BE2C (cell line): ENCODE data around the gene UBE2V1.

Experiments
- DNase-seq: peaks from one replicate; pipeline ENCODE4 v3.0.0-alpha.2; 2020
- H3K27me3 ChIP-seq: fragments of 250-450 bp; sonication (Bioruptor Pico); 2 replicates; pipeline ENCODE4 v1.5.1; 2020; ENCODE audit warnings: mild to moderate bottlenecking
- H3K36me3 ChIP-seq: fragments of 250-450 bp; sonication (Bioruptor Pico); 2 replicates; pipeline ENCODE4 v1.5.1; 2020; ENCODE audit warnings: mild to moderate bottlenecking
- H3K4me1 ChIP-seq: fragments of 250-450 bp; sonication (Bioruptor Pico); 2 replicates; pipeline ENCODE4 v1.5.1; 2020
- H3K4me3 ChIP-seq: 2 replicates; pipeline ENCODE4 v1.5.1; 2011; ENCODE audit warnings: low read depth, low read length
- H3K9me3 ChIP-seq: fragments of 250-450 bp; sonication (Bioruptor Pico); 2 replicates; pipeline ENCODE4 v1.5.1; 2020
- TF ChIP-seq, protein P1 (sequence below): IDR thresholded peaks from 2 replicates; pipeline ENCODE4 v1.5.1; 2012; ENCODE audit warnings: mild to moderate bottlenecking, low read depth, low read length

UBE2V1 gene

DNA sequence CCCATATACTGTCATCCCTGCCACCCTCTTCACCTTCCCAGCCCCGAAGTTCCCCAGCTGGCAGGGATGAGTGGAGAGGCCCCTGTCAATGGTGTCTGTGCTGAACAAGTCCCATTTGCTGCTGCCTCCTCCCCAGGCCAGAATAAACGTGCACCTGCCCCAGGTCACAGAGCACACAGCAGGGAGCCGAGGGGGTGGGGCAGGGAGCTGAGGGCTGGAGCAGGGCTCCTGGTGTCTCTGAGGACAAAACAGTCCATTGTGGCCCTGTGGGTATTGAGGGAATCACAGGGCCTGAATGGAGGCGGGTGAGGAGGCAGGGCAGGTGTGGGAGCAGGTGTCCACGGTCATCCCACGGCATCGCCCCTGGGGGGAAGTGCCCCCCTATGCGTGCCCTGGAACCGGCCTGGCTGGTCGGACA lies 74.4 kb downstream of the UBE2V1 start:
- Histone ChIP-seq H3K27me3 (no peaks in the 10 kb centered on the region), H3K4me1 (peaks cover 15% of the 10 kb centered on the region), H3K36me3 (no peaks in the 10 kb centered on the region), H3K9me3 (no peaks in the 10 kb centered on the region), H3K4me3 (no peak overlapping the region)
- DNase-seq = no peak
- TF ChIP-seq, protein P1, sequence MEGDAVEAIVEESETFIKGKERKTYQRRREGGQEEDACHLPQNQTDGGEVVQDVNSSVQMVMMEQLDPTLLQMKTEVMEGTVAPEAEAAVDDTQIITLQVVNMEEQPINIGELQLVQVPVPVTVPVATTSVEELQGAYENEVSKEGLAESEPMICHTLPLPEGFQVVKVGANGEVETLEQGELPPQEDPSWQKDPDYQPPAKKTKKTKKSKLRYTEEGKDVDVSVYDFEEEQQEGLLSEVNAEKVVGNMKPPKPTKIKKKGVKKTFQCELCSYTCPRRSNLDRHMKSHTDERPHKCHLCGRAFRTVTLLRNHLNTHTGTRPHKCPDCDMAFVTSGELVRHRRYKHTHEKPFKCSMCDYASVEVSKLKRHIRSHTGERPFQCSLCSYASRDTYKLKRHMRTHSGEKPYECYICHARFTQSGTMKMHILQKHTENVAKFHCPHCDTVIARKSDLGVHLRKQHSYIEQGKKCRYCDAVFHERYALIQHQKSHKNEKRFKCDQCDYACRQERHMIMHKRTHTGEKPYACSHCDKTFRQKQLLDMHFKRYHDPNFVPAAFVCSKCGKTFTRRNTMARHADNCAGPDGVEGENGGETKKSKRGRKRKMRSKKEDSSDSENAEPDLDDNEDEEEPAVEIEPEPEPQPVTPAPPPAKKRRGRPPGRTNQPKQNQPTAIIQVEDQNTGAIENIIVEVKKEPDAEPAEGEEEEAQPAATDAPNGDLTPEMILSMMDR = no peak

DNA sequence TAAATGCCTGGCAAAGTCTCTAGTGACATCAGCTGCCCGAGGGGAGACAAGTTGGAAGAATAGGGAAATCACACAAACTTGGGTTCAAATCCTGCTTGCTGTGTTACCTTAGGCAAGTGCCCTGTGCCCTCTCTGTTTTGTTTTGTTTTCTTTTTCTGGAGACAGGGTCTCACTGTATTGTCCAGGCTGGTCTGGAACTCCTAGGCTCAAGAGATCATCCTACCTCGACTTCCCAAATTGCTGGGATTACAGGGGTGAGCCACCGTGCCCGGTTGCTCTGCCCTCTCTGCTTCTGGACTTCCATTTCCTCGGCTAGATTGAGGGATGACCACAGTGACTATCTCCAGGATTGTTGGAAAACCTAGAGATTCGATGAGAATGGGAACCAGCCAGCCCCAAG lies 74.8 kb downstream of the UBE2V1 start:
- H3K27me3 ChIP-seq = no peaks in the 10 kb centered on the region
- TF ChIP-seq, protein P1 = no peak
- no peak overlapping the region for H3K4me3 ChIP-seq
- H3K36me3 ChIP-seq = no peaks in the 10 kb centered on the region
- H3K4me1 ChIP-seq = peaks cover 15% of the 10 kb centered on the region
- DNase-seq = no peak
- no peaks in the 10 kb centered on the region for H3K9me3 ChIP-seq

DNA sequence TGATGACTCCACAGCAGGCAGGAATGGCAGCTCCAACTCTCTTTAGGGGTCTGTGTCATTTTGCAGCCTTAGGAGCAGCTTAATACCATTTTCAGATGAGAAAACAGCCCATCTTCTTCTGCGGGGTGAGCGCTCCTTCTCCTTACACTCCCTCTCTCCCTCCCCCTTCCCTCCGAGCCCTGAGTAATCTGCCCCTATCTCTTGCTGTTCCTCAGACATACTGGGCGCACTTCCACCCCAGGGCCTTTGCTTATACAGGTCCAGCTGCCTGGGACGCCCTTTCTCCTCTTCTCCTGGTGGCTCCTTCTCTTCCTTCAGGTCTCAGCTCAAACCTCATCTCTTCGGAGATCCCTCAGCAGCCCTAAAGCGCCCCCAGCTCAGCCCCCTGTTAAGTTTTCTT lies 75.4 kb downstream of the UBE2V1 start:
- Histone ChIP-seq H3K9me3 (no peaks in the 10 kb centered on the region), H3K36me3 (no peaks in the 10 kb centered on the region), H3K4me3 (no peak overlapping the region), H3K27me3 (no peaks in the 10 kb centered on the region), H3K4me1 (peaks cover 15% of the 10 kb centered on the region)
- TF ChIP-seq, protein P1 = no peak
- DNase-seq = no peak

DNA sequence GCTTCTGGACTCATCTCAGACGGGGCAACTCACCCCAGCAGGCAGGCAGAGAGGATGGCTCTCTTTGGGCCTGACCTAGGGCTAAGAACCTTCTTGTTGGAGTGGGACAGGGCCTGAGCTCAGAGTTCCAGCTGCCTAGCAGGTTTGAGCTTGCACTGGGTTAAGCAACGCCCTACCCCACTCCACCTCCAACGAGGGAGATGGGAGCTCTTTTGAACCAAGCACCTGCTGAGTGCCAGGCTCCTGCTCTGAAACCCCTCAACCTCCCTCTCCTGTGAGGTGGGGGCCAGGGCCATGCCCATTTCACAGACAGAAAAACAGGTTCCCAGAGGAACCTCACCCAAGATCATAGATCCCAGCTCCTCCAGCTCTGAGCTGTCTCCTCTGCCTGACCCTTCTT lies 75.8 kb downstream of the UBE2V1 start:
- Histone ChIP-seq H3K36me3 (no peaks in the 10 kb centered on the region), H3K4me3 (no peak overlapping the region), H3K27me3 (no peaks in the 10 kb centered on the region), H3K9me3 (no peaks in the 10 kb centered on the region), H3K4me1 (peaks cover 15% of the 10 kb centered on the region)
- TF ChIP-seq, protein P1 = no peak
- DNase-seq = no peak

DNA sequence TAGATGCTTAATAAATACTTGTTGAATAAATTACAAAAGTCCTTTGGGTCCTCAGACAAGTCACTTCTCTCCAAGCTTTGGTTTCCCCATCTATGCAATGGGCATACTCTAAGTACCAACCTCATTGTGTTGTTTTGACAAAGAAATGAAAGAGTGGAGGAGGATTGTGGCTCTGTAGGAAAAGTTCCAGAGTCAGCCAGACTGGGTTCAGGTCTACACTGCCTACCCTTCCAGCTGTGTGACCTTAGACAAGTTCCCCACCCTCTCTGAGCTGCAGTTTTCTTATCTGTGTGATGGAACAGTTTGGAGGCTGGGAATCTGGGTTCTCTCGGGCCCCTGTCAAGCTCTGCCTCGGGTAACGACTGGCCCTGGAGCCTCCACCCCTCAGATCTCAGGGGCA lies 76.2 kb downstream of the UBE2V1 start:
- H3K4me1 ChIP-seq = peaks cover 15% of the 10 kb centered on the region

DNA sequence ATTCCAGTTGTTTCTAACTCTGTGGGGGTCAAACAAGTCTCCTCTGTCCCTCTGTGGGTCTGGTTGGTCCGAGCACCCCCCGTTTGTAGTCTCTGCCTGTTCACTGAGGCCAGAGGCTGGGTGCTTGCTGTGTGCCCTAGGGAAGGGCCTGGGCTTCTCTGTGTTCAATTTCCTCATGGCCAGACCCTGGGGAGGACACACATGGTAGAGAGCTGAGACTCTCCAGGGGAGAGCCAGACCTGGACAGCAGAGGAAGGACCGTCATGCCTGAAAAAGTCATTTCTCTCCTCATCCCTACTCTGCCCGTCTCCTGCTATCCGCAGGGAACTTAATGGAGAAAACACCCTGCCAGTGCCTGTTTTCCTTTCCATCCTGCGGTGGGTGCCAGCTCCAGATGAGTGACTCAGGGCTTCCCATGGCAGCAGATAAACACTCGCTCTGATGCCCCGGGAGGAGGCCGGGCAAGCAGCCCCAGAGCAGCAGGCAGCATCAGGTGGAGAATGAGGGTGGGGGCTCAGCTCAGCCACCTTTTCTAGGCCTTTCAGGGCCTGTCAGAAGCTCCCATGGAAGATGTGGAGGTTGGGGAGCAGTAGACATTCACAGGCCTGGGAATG lies 78.3 kb downstream of the UBE2V1 start:
- TF ChIP-seq, protein P1 = no peak
- Histone ChIP-seq H3K4me3 (no peak overlapping the region), H3K9me3 (no peaks in the 10 kb centered on the region), H3K27me3 (no peaks in the 10 kb centered on the region), H3K36me3 (no peaks in the 10 kb centered on the region), H3K4me1 (peaks cover 13% of the 10 kb centered on the region)
- DNase-seq = no peak

More for the DNA sequence above, 76.2 kb downstream of the UBE2V1 start:
- Histone ChIP-seq H3K9me3 (no peaks in the 10 kb centered on the region), H3K27me3 (no peaks in the 10 kb centered on the region), H3K4me3 (no peak overlapping the region), H3K36me3 (no peaks in the 10 kb centered on the region)
- TF ChIP-seq, protein P1 = no peak
- DNase-seq = no peak
